ENCODE results near the gene ADAM12.

ADAM12 gene

GRCh38 chr10:126046831-126047230, 341.4 kb downstream of the ADAM12 start:
- no peaks in the 10 kb centered on the region for H3K27me3 Mint-ChIP-seq (ENCODE audit: low read depth)
- no peaks in the 10 kb centered on the region for H3K9me3 Mint-ChIP-seq
- peaks cover 4% of the 10 kb centered on the region for H3K4me1 Mint-ChIP-seq (ENCODE audit: low read depth)
- H3K4me3 Mint-ChIP-seq, result no peak overlapping the region
- no peak overlapping the region for H3K27ac Mint-ChIP-seq
- no peak for DNase-seq (ENCODE audit: low spot score)
- H3K36me3 Mint-ChIP-seq (ENCODE audit: low read depth), result no peaks in the 10 kb centered on the region

- H3K27ac Mint-ChIP-seq, result no peak overlapping the region
- H3K9me3 Mint-ChIP-seq, result no peaks in the 10 kb centered on the region
- peaks cover 5% of the 10 kb centered on the region for H3K4me1 Mint-ChIP-seq (ENCODE audit: low read depth)
- H3K36me3 Mint-ChIP-seq (ENCODE audit: low read depth), result no peaks in the 10 kb centered on the region
- no peak for DNase-seq (ENCODE audit: low spot score)
- H3K4me3 Mint-ChIP-seq, result no peak overlapping the region
- no peaks in the 10 kb centered on the region for H3K27me3 Mint-ChIP-seq (ENCODE audit: low read depth)
Observed at GRCh38 chr10:126045861-126046260, 342.4 kb downstream of the ADAM12 start.

- H3K4me1 Mint-ChIP-seq (ENCODE audit: low read depth), result peaks cover 5% of the 10 kb centered on the region
- H3K9me3 Mint-ChIP-seq, result no peaks in the 10 kb centered on the region
- H3K27me3 Mint-ChIP-seq (ENCODE audit: low read depth), result no peaks in the 10 kb centered on the region
- no peak for DNase-seq (ENCODE audit: low spot score)
- H3K27ac Mint-ChIP-seq, result no peak overlapping the region
- H3K4me3 Mint-ChIP-seq, result no peak overlapping the region
- no peaks in the 10 kb centered on the region for H3K36me3 Mint-ChIP-seq (ENCODE audit: low read depth)
Observed at GRCh38 chr10:126043389-126043788, 344.9 kb downstream of the ADAM12 start.

GRCh38 chr10:126042906-126043305, 345.4 kb downstream of the ADAM12 start:
- Mint-ChIP-seq H3K36me3 (ENCODE audit: low read depth) (no peaks in the 10 kb centered on the region), H3K4me1 (ENCODE audit: low read depth) (peaks cover 5% of the 10 kb centered on the region), H3K4me3 (no peak overlapping the region), H3K27me3 (ENCODE audit: low read depth) (no peaks in the 10 kb centered on the region), H3K9me3 (no peaks in the 10 kb centered on the region), H3K27ac (no peak overlapping the region)
- no peak for DNase-seq (ENCODE audit: low spot score)

- no peak for DNase-seq (ENCODE audit: low spot score)
- peak overlapping the region; percentile 68 for H3K27ac Mint-ChIP-seq
- H3K36me3 Mint-ChIP-seq (ENCODE audit: low read depth), result no peaks in the 10 kb centered on the region
- peaks cover 5% of the 10 kb centered on the region for H3K4me1 Mint-ChIP-seq (ENCODE audit: low read depth)
- H3K9me3 Mint-ChIP-seq, result no peaks in the 10 kb centered on the region
- H3K4me3 Mint-ChIP-seq, result peak overlapping the region; percentile 30
- no peaks in the 10 kb centered on the region for H3K27me3 Mint-ChIP-seq (ENCODE audit: low read depth)
Observed at GRCh38 chr10:126042354-126042753, 345.9 kb downstream of the ADAM12 start.

GRCh38 chr10:126041804-126042231, 346.5 kb downstream of the ADAM12 start:
- Mint-ChIP-seq H3K36me3 (ENCODE audit: low read depth) (no peaks in the 10 kb centered on the region), H3K27ac (peak overlapping the region; percentile 68), H3K9me3 (no peaks in the 10 kb centered on the region), H3K4me3 (peak overlapping the region; percentile 30), H3K4me1 (ENCODE audit: low read depth) (peaks cover 5% of the 10 kb centered on the region), H3K27me3 (ENCODE audit: low read depth) (no peaks in the 10 kb centered on the region)
- DNase-seq (ENCODE audit: low spot score), result peak; percentile 64

- Mint-ChIP-seq H3K27ac (no peak overlapping the region), H3K4me3 (no peak overlapping the region), H3K4me1 (ENCODE audit: low read depth) (peaks cover 5% of the 10 kb centered on the region), H3K27me3 (ENCODE audit: low read depth) (no peaks in the 10 kb centered on the region), H3K36me3 (ENCODE audit: low read depth) (no peaks in the 10 kb centered on the region), H3K9me3 (no peaks in the 10 kb centered on the region)
- no peak for DNase-seq (ENCODE audit: low spot score)
Observed at GRCh38 chr10:126041117-126041516, 347.2 kb downstream of the ADAM12 start.

- H3K36me3 Mint-ChIP-seq (ENCODE audit: low read depth), result no peaks in the 10 kb centered on the region
- DNase-seq (ENCODE audit: low spot score), result no peak
- H3K4me1 Mint-ChIP-seq (ENCODE audit: low read depth), result peaks cover 5% of the 10 kb centered on the region
- no peak overlapping the region for H3K4me3 Mint-ChIP-seq
- H3K27me3 Mint-ChIP-seq (ENCODE audit: low read depth), result no peaks in the 10 kb centered on the region
- H3K9me3 Mint-ChIP-seq, result peaks cover 7% of the 10 kb centered on the region
- no peak overlapping the region for H3K27ac Mint-ChIP-seq
Observed at GRCh38 chr10:126037946-126038345, 350.3 kb downstream of the ADAM12 start.

GRCh38 chr10:126036515-126036914, 351.8 kb downstream of the ADAM12 start:
- Mint-ChIP-seq H3K9me3 (peaks cover 7% of the 10 kb centered on the region), H3K4me1 (ENCODE audit: low read depth) (no peaks in the 10 kb centered on the region), H3K27me3 (ENCODE audit: low read depth) (no peaks in the 10 kb centered on the region), H3K27ac (no peak overlapping the region), H3K4me3 (no peak overlapping the region), H3K36me3 (ENCODE audit: low read depth) (no peaks in the 10 kb centered on the region)
- DNase-seq (ENCODE audit: low spot score), result no peak

GRCh38 chr10:126034586-126034985, 353.7 kb downstream of the ADAM12 start:
- Mint-ChIP-seq H3K9me3 (peaks cover 7% of the 10 kb centered on the region), H3K36me3 (ENCODE audit: low read depth) (no peaks in the 10 kb centered on the region), H3K27me3 (ENCODE audit: low read depth) (no peaks in the 10 kb centered on the region), H3K27ac (no peak overlapping the region), H3K4me1 (ENCODE audit: low read depth) (no peaks in the 10 kb centered on the region), H3K4me3 (no peak overlapping the region)
- no peak for DNase-seq (ENCODE audit: low spot score)

- Mint-ChIP-seq H3K27me3 (ENCODE audit: low read depth) (no peaks in the 10 kb centered on the region), H3K27ac (no peak overlapping the region), H3K9me3 (peaks cover 7% of the 10 kb centered on the region), H3K4me1 (ENCODE audit: low read depth) (no peaks in the 10 kb centered on the region), H3K4me3 (no peak overlapping the region), H3K36me3 (ENCODE audit: low read depth) (no peaks in the 10 kb centered on the region)
- no peak for DNase-seq (ENCODE audit: low spot score)
Observed at GRCh38 chr10:126029999-126030398, 358.3 kb downstream of the ADAM12 start.

- H3K4me1 Mint-ChIP-seq (ENCODE audit: low read depth), result no peaks in the 10 kb centered on the region
- no peak for DNase-seq (ENCODE audit: low spot score)
- no peaks in the 10 kb centered on the region for H3K9me3 Mint-ChIP-seq
- no peaks in the 10 kb centered on the region for H3K36me3 Mint-ChIP-seq (ENCODE audit: low read depth)
- H3K27ac Mint-ChIP-seq, result no peak overlapping the region
- no peaks in the 10 kb centered on the region for H3K27me3 Mint-ChIP-seq (ENCODE audit: low read depth)
- H3K4me3 Mint-ChIP-seq, result no peak overlapping the region
Observed at GRCh38 chr10:126027692-126028091, 360.6 kb downstream of the ADAM12 start.

GRCh38 chr10:126022841-126023240, 365.4 kb downstream of the ADAM12 start:
- Mint-ChIP-seq H3K4me3 (no peak overlapping the region), H3K27me3 (ENCODE audit: low read depth) (no peaks in the 10 kb centered on the region), H3K9me3 (no peaks in the 10 kb centered on the region), H3K27ac (no peak overlapping the region), H3K4me1 (ENCODE audit: low read depth) (no peaks in the 10 kb centered on the region), H3K36me3 (ENCODE audit: low read depth) (no peaks in the 10 kb centered on the region)
- DNase-seq (ENCODE audit: low spot score), result no peak

GRCh38 chr10:126021833-126022500, 366.3 kb downstream of the ADAM12 start:
- no peak overlapping the region for H3K27ac Mint-ChIP-seq
- H3K27me3 Mint-ChIP-seq (ENCODE audit: low read depth), result no peaks in the 10 kb centered on the region
- no peaks in the 10 kb centered on the region for H3K36me3 Mint-ChIP-seq (ENCODE audit: low read depth)
- H3K9me3 Mint-ChIP-seq, result no peaks in the 10 kb centered on the region
- no peak for DNase-seq (ENCODE audit: low spot score)
- no peak overlapping the region for H3K4me3 Mint-ChIP-seq
- no peaks in the 10 kb centered on the region for H3K4me1 Mint-ChIP-seq (ENCODE audit: low read depth)

- Mint-ChIP-seq H3K9me3 (no peaks in the 10 kb centered on the region), H3K4me1 (ENCODE audit: low read depth) (no peaks in the 10 kb centered on the region), H3K4me3 (no peak overlapping the region), H3K27me3 (ENCODE audit: low read depth) (no peaks in the 10 kb centered on the region), H3K36me3 (ENCODE audit: low read depth) (no peaks in the 10 kb centered on the region), H3K27ac (no peak overlapping the region)
- DNase-seq (ENCODE audit: low spot score), result no peak
Observed at GRCh38 chr10:126017961-126018560, 370.2 kb downstream of the ADAM12 start.
